RPMI7951 (cell line): ENCODE results near the gene AKR1B1. TPM values are rescaled to one million over a fixed set of nuclear protein-coding genes. Genes with fewer than 3 reads are reported as not detected.

ENCODE experiments used
- DNase-seq: peaks from one replicate; pipeline ENCODE4 v3.0.0-alpha.2; 2012; ENCODE audit warnings: low read depth
- total RNA-seq: library from RNA; depleted of rRNA; stranded (reverse); fragments of >200 nt; shearing (Covaris generic); gene quantifications from 2 replicates; pipeline ENCODE4 v1.2.3, GENCODE V29; 2014; rRNA removed

AKR1B1 gene
- total RNA-seq, 1 experiment from 2014 or later, result 358 TPM

DNA sequence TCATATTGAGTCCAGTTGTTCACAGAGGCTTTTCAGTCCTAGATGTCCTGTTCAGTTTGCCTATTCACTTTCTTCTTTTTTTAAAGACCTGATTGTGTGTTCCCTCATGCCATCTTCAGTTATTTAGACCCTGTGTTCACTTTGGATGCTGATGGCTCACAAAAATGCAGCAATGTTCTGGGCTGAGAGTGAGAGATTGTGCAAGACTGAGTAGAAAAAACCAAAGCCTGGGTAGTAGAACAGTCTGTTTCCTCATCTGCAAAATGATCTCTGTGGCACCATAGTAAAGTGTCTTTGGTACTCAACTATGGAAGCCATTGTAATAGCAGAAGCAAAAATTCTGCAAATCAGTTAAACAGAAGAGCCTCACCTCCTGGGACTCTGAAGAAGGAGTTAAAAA, 43.2 kb downstream of the AKR1B1 start:
- DNase-seq, result no peak

GRCh38 chr7:134414109-134414508, 44.8 kb downstream of the AKR1B1 start:
- DNase-seq, result no peak

DNA sequence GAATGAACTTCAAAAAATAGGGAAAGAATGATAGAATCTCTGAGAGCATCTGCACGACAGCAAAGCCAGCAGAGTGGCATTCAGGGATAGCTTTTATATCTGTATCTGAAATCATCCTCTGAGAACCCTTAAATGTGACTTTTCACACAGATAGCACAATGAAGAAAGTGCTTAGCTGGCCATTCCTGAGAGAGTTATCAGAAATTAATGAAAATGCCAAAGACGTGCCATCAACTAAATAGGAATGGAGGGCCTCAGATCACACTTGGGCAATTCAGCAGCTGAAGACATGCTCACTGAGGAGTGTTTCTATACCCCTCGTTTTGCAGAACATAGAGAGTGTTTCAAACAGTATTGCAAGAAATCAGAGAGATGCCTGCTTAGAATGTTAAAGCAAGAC, 51.6 kb downstream of the AKR1B1 start:
- no peak for DNase-seq

GRCh38 chr7:134406431-134406830, 52.5 kb downstream of the AKR1B1 start:
- DNase-seq, result no peak

GRCh38 chr7:134405299-134405698, 53.6 kb downstream of the AKR1B1 start:
- no peak for DNase-seq

DNA sequence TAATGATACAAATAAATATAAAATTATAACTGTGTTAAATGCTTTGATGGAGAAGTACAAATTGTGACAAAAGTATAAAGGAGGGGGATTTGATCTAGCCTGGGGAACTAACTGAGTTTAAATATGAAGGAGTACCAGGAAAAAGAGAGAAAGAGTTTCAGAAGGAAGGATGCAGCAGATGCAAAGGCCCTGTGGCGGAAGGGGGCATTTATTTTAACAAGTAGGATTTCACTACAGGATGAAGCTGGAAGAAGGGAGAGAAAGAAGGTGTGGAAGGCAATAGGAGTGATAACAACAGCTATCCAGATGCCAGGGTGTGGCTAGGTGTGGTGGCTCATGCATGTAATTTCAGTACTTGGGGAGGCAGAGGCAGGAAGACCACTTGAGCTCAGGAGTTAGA, 55.8 kb downstream of the AKR1B1 start:
- DNase-seq, result no peak

DNA sequence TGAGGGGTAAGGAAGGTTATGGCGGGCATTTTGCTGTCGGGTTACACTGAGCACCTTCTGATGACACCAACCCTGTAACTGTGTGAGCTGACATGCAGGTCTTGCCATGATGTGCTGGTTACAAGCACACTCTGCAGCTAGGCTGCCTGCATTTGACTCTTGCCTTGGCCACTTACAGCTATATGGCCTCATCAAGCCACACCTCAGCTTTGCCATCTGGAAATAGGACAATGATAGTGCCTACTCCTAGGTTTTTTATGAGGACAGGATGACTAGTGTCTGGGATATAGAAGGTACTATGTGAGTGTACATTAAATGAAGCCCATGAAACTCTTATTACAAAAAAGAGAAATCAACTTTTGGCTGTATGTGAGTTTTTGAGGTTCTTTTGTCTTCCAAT, 58.0 kb downstream of the AKR1B1 start:
- DNase-seq, result no peak

- DNase-seq, result no peak
These were observed 62.9 kb downstream of the AKR1B1 start for GRCh38 chr7:134396031-134396430.

DNA sequence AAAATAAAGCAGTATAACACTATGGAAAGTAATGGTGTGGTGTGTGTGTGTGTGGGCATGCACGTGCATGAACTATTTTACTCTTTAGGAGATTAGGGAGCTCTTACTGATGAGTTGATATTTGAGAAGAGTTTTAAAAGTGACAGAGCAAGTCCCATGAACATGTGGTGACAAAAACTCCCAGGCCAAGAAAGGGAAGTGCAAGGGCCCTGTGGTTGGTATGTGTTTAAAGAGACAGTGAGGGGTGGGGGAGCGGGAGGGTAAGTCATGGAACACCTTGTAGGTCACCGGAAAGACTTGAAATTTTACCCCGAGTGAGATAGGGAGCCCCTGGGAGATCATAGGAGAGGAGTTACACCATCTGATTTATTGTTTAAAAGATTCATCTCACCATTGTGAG, 63.3 kb downstream of the AKR1B1 start:
- DNase-seq, result no peak

DNA sequence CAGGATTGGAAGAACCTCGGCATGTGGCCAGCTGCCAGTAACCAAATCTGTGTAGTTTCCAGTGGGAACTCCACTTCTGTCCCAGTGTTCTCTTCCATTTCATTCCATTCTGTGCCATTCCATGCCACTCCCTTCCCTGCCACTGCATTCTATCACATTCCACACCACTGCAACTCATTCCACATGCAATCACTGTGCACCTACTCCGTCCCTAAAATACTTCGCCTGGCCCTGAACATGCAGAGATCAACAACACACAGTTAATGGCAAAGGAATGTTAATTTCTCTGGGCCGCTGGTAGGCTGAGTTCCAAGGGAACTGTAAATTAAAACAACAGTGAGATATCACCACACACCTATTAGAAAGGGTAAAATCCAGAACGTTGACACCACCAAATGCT, 64.8 kb downstream of the AKR1B1 start:
- DNase-seq, result no peak

Other genes starting within 250 kb of the AKR1B1 start
- gene SLC35B4, start 142.2 kb downstream of the AKR1B1 start, total RNA-seq, result 13.9 and 14.9 TPM in 2 replicates
- gene AKR1B10, start 68.5 kb upstream of the AKR1B1 start, total RNA-seq, result 4.0 TPM in 2 replicates
- gene AKR1B15, start 90.0 kb upstream of the AKR1B1 start, total RNA-seq, result 1.4 and 2.6 TPM in 2 replicates
- gene BPGM, start 187.8 kb upstream of the AKR1B1 start, total RNA-seq, result 36.3 and 44.5 TPM in 2 replicates